Frontal cortex (tissue), 4 donors: ENCODE results near the gene TIMM44. TPM values are rescaled to one million over a fixed set of nuclear protein-coding genes. Genes with fewer than 3 reads are reported as not detected.

Experiments
- DNase-seq, 2 donors: peaks; one replicate each; pipeline ENCODE4 v3.0.0; 2012; ENCODE audit warnings: low spot score in 2 of 2
- FAIRE-seq: peaks from 2 replicates; lab custom pipeline; 2012; peaks lifted over from hg19 to GRCh38; lab: Jason Lieb, UNC
- total RNA-seq: library from RNA; depleted of rRNA; stranded (reverse); fragments of >200 nt; gene quantifications from one replicate; pipeline ENCODE4 v1.2.3, GENCODE V29; 2014
- donor health status: control.
- donor health status: control.
- donor health status: control.

Gene TIMM44
- total RNA-seq, 1 donor from 2014 or later = 26.9 TPM

- no peak for FAIRE-seq
Measured at GRCh38 chr19:7883796-7884570, 59.5 kb downstream of the TIMM44 start.

DNA sequence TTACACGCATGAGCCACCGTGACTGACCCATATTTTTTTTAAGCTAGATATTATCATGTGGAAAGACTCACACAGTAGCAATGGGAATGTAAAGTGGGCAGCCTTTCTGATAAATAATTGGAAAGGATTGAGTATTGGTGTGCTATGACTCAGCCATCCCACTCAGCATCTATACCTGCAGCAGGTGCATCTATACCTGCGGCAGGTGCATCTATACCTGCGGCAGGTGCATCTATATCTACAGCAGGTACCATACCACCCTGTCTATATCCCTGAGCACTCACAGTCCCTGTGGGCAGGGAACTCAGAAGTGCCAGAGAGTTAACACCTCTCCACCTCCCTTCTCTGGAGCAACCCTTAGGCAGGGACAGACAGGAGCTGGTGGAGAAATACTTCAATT is 60.4 kb downstream of the TIMM44 start:
- DNase-seq = no peak
- no peak for FAIRE-seq

More at GRCh38 chr19:7883796-7884570, 59.5 kb downstream of the TIMM44 start:
- no peak for DNase-seq

- DNase-seq (no peak), FAIRE-seq (no peak)
Measured at GRCh38 chr19:7881910-7882309, 61.6 kb downstream of the TIMM44 start.

- DNase-seq = no peak
- no peak for FAIRE-seq
Measured at GRCh38 chr19:7879836-7880235, 63.6 kb downstream of the TIMM44 start.

DNA sequence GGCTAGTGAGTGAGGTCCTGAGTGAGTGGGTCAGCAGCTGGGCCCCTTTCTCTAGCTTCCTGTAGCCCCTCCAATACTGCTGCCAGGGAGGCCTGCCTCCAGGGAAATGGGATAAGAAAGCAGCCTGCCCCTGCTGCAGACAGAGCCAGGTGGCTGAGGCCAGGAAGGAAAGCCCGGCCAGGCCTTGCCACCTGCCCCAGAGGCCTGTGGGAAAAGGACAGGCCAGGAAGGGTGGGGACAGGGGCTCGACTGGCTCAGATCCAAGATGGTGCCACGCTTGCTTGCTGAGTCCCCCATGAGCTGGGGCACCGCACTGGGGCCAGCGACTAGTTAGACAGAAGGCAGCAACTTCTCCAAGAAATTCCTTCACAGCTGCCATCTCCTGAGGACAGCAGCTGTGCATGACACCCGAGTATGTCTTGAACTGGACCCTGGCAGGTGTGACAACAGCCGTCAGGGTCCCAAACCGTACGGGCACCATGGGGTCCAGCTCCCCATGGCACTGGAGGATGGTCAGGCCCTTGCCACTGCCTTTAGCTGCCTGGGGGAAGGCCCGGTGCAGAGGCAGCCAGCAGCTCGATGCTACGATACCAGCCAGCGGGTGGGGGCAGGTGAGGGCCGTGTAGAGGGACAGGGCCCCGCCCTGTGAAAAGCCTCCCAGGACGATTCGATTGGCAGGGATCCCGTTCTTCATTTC is 64.2 kb downstream of the TIMM44 start:
- no peak for DNase-seq

GRCh38 chr19:7877249-7877836 is 66.1 kb downstream of the TIMM44 start:
- DNase-seq = no peak
- no peak for FAIRE-seq

More for the DNA sequence above, 64.2 kb downstream of the TIMM44 start:
- no peak for FAIRE-seq

Other genes starting within 250 kb of the TIMM44 start
- not detected for gene FCER2, start 241.5 kb downstream of the TIMM44 start, total RNA-seq
- gene CLEC4G, start 211.6 kb downstream of the TIMM44 start, total RNA-seq = 0.82 TPM
- 0.82 TPM for gene CD209, start 196.1 kb downstream of the TIMM44 start, total RNA-seq
- gene CLEC4M, start 180.4 kb downstream of the TIMM44 start, total RNA-seq = not detected
- gene EVI5L, start 113.4 kb downstream of the TIMM44 start, total RNA-seq = 47.7 TPM
- gene PRR36, start 69.3 kb downstream of the TIMM44 start, total RNA-seq = 2.9 TPM
- not detected for gene LRRC8E, start 55.2 kb downstream of the TIMM44 start, total RNA-seq
- 5.7 TPM for gene MAP2K7, start 39.8 kb downstream of the TIMM44 start, total RNA-seq
- gene TGFBR3L, start 28.8 kb downstream of the TIMM44 start, total RNA-seq = not detected
- gene SNAPC2, start 23.3 kb downstream of the TIMM44 start, total RNA-seq = 4.9 TPM
- gene CTXN1, start 17.5 kb downstream of the TIMM44 start, total RNA-seq = 9.4 TPM
- 14.3 TPM for gene ELAVL1, start 62.0 kb upstream of the TIMM44 start, total RNA-seq
- gene CCL25, start 109.1 kb upstream of the TIMM44 start, total RNA-seq = 1.2 TPM
- gene FBN3, start 205.9 kb upstream of the TIMM44 start, total RNA-seq = 28.1 TPM